ENCODE data around the gene BANF1. TPM values are rescaled to one million over a fixed set of nuclear protein-coding genes. Genes with fewer than 3 reads are reported as not detected.

Gene BANF1
- total and polyA plus RNA-seq, 2 donors (not counting 3 experiments of a cell fraction or from before 2014, with no cell fraction given), result 269 to 376 TPM

GRCh38 chr11:66006134-66006890 lies 4.0 kb downstream of the BANF1 start:
- Histone ChIP-seq H3K4me2 (ENCODE audit: insufficient read depth, low read length) (no peak overlapping the region), H3K9me3 (replicated peaks; ENCODE audit: control insufficient read depth, insufficient read depth, low read length) (no peaks in the 10 kb centered on the region), H4K20me1 (replicated peaks; ENCODE audit: control insufficient read depth, extremely low read depth, insufficient read depth, low read length) (no peaks in the 10 kb centered on the region), H3K36me3 (ENCODE audit: control insufficient read depth in 2 of 2, extremely low read depth in 1 of 2, insufficient read depth in 2 of 2, low read length in 2 of 2) (peaks cover 0 to 7% of the 10 kb centered on the region in 2 experiments), H2AFZ (ENCODE audit: low read depth, low read length) (no peak overlapping the region), H3K79me2 (ENCODE audit: control insufficient read depth, insufficient read depth, low read length) (peaks cover 20% of the 10 kb centered on the region), H3K9ac (replicated peaks; ENCODE audit: extremely low read depth, insufficient read depth, low read length) (no peak overlapping the region), H3K4me1 (ENCODE audit: control insufficient read depth, extremely low read depth, insufficient read depth, low read length) (peaks cover 6% of the 10 kb centered on the region), H3K9me1 (replicated peaks; ENCODE audit: control insufficient read depth, extremely low read depth, insufficient read depth, low read length) (no peaks in the 10 kb centered on the region), H3K4me3 (replicated peaks in 1 of 3; ENCODE audit: insufficient read depth in 1 of 3, low read depth in 1 of 3, low read length in 3 of 3) (no peak overlapping the region), H3K27ac (ENCODE audit: insufficient read depth, low read depth, low read length) (no peak overlapping the region), H3K27me3 (ENCODE audit: control insufficient read depth in 2 of 2, insufficient read depth in 2 of 2, low read length in 2 of 2) (no peaks in the 10 kb centered on the region)
- no TSS peak for BruUV-seq (replicated peaks)
- FAIRE-seq (no peak), DNase-seq (ENCODE audit: low read depth, low spot score) (no peak)
- ChIA-PET POLR2A (no interaction called here), CTCF (interaction anchor here (1.0 to 3.9 kb wide), 2 partner anchors 16 kb away, joined by 4 to 37 read pairs; no protein-coding TSS in a partner anchor)
- intact Hi-C loops (cut with micrococcal nuclease), result no loop called here
- no peak for TF ChIP-seq GATA2 (IDR thresholded peaks at IDR 0.05; ENCODE audit: insufficient read depth, insufficient read length, low read depth, low read length)
- no peak for TF ChIP-seq POLR2AphosphoS5 (IDR thresholded peaks at IDR 0.05; ENCODE audit: insufficient read depth, low read depth, low read length)
- no peak for TF ChIP-seq JUN (IDR thresholded peaks at IDR 0.05; ENCODE audit: borderline replicate concordance, insufficient read depth, insufficient read length, low read depth)
- TF ChIP-seq EZH2 (IDR thresholded peaks at IDR 0.05; ENCODE audit: borderline replicate concordance, low read depth, low read length, severe bottlenecking), result no peak
- TF ChIP-seq FOS (IDR thresholded peaks at IDR 0.05; ENCODE audit: borderline replicate concordance, insufficient read depth, low read length), result no peak
- no peak for TF ChIP-seq MYC (IDR thresholded peaks at IDR 0.05; ENCODE audit: low read depth, low read length)
- no peak for TF ChIP-seq CTCF (IDR thresholded peaks at IDR 0.05; ENCODE audit: extremely low read depth in 1 of 2, insufficient read depth in 1 of 2, low read depth in 1 of 2, low read length in 2 of 2)
- no peak for TF ChIP-seq POLR2A (IDR thresholded peaks at IDR 0.05; ENCODE audit: low read depth, low read length)
- TF ChIP-seq MAX (IDR thresholded peaks at IDR 0.05; ENCODE audit: insufficient read depth, insufficient read length), result no peak
- dilution Hi-C loops (cut with MboI; ENCODE audit: extremely low pct_ligation_motif_present, low sequenced_read_pairs), result no loop called here

All from endothelial cell of umbilical vein (primary cell).